H9 (cell line): ENCODE data around the gene KLK3. TPM values are rescaled to one million over a fixed set of nuclear protein-coding genes. Genes with fewer than 3 reads are reported as not detected.

Experiments
- DNase-seq: peaks from one replicate; pipeline ENCODE4 v3.0.0-alpha.2; 2017
- H2AFZ ChIP-seq: one replicate; pipeline ENCODE4 v1.6.1; 2013; ENCODE audit warnings: mild to moderate bottlenecking, low read length, control low read depth, moderate library complexity
- H2AK5ac ChIP-seq: 2 replicates; pipeline ENCODE4 v1.6.1; 2013; ENCODE audit warnings: low read length, control low read depth, mixed read lengths; ENCODE audit not compliant: insufficient read length
- H2BK120ac ChIP-seq: one replicate; pipeline ENCODE4 v1.6.1; 2013; ENCODE audit warnings: low read depth, mild to moderate bottlenecking, low read length, control low read depth, inconsistent platforms; ENCODE audit not compliant: poor library complexity, severe bottlenecking
- H2BK12ac ChIP-seq: 2 replicates; pipeline ENCODE4 v1.6.1; 2013; ENCODE audit warnings: low read length, control low read depth, mixed read lengths, low read depth; ENCODE audit not compliant: insufficient read length
- H2BK15ac ChIP-seq: 2 replicates; pipeline ENCODE4 v1.6.1; 2013; ENCODE audit warnings: low read depth, low read length, control low read depth
- H2BK20ac ChIP-seq: one replicate; pipeline ENCODE4 v1.6.1; 2013; ENCODE audit warnings: low read depth, mild to moderate bottlenecking, low read length, control low read depth, inconsistent platforms; ENCODE audit not compliant: poor library complexity, severe bottlenecking
- H2BK5ac ChIP-seq: 2 replicates; pipeline ENCODE4 v1.6.1; 2013; ENCODE audit warnings: low read length, control low read depth, mixed read lengths; ENCODE audit not compliant: insufficient read length
- H3K14ac ChIP-seq: 2 replicates; pipeline ENCODE4 v1.6.1; 2013; ENCODE audit warnings: low read length, control low read depth; ENCODE audit not compliant: insufficient read depth
- H3K18ac ChIP-seq: 2 replicates; pipeline ENCODE4 v1.6.1; 2013; ENCODE audit warnings: low read depth, mild to moderate bottlenecking, mixed read lengths, low read length, control low read depth; ENCODE audit not compliant: insufficient read length
- H3K23ac ChIP-seq: 2 replicates; pipeline ENCODE4 v1.6.1; 2013; ENCODE audit warnings: low read length, control low read depth, mixed read lengths, low read depth; ENCODE audit not compliant: insufficient read length
- H3K23me2 ChIP-seq: 2 replicates; pipeline ENCODE4 v1.6.1; 2013; ENCODE audit warnings: low read depth, mild to moderate bottlenecking, mixed read lengths, low read length, control low read depth; ENCODE audit not compliant: insufficient read length, poor library complexity, severe bottlenecking
- H3K27ac ChIP-seq: 2 replicates; pipeline ENCODE4 v1.5.1; 2013; ENCODE audit warnings: low read length, control low read depth, mixed read lengths, low read depth; ENCODE audit not compliant: insufficient read length
- H3K27me3 ChIP-seq: 2 replicates; pipeline ENCODE4 v1.6.1; 2013; ENCODE audit warnings: low read length, control low read depth, inconsistent platforms; ENCODE audit not compliant: insufficient read depth
- H3K4ac ChIP-seq: 2 replicates; pipeline ENCODE4 v1.6.1; 2013; ENCODE audit warnings: low read depth, mild to moderate bottlenecking, control low read depth, inconsistent platforms, low read length, moderate library complexity
- H3K4me1 ChIP-seq: 2 replicates; pipeline ENCODE4 v1.6.1; 2013; ENCODE audit warnings: low read length, control low read depth, inconsistent platforms; ENCODE audit not compliant: insufficient read depth
- H3K4me2 ChIP-seq: 2 replicates; pipeline ENCODE4 v1.6.1; 2013; ENCODE audit warnings: low read length, control low read depth, mixed read lengths; ENCODE audit not compliant: insufficient read length, insufficient read depth
- H3K56ac ChIP-seq: 2 replicates; pipeline ENCODE4 v1.6.1; 2013; ENCODE audit warnings: low read depth, mild to moderate bottlenecking, mixed read lengths, low read length, control low read depth; ENCODE audit not compliant: insufficient read length
- H3K79me1 ChIP-seq: 2 replicates; pipeline ENCODE4 v1.6.1; 2013; ENCODE audit warnings: low read depth, mild to moderate bottlenecking, moderate library complexity, low read length, control low read depth, inconsistent platforms; ENCODE audit not compliant: insufficient read depth, poor library complexity, severe bottlenecking
- H3K79me2 ChIP-seq: 2 replicates; pipeline ENCODE4 v1.6.1; 2013; ENCODE audit warnings: low read length, control low read depth, inconsistent platforms; ENCODE audit not compliant: insufficient read depth
- H3K9ac ChIP-seq: 2 replicates; pipeline ENCODE4 v1.6.1; 2013; ENCODE audit warnings: low read length, control low read depth, mixed read lengths; ENCODE audit not compliant: insufficient read length; ENCODE audit errors: extremely low read depth
- H3K9me3 ChIP-seq: one replicate; pipeline ENCODE4 v1.6.1; 2013; ENCODE audit warnings: low read depth, low read length, inconsistent platforms; ENCODE audit not compliant: control insufficient read depth
- H3T11ph ChIP-seq: one replicate; pipeline ENCODE4 v1.6.1; 2013; ENCODE audit warnings: mild to moderate bottlenecking, low read length, control low read depth, inconsistent platforms
- H4K20me1 ChIP-seq: one replicate; pipeline ENCODE4 v1.6.1; 2013; ENCODE audit not compliant: control insufficient read depth, insufficient read length, insufficient read depth
- H4K5ac ChIP-seq: 2 replicates; pipeline ENCODE4 v1.6.1; 2013; ENCODE audit warnings: low read depth, mild to moderate bottlenecking, mixed read lengths, low read length, control low read depth; ENCODE audit not compliant: insufficient read length
- H4K8ac ChIP-seq: replicated peaks from 2 replicates; pipeline ENCODE4 v1.6.1; 2013; ENCODE audit warnings: low read length, control low read depth, mixed read lengths, low read depth; ENCODE audit not compliant: insufficient read length
- H4K91ac ChIP-seq: 2 replicates; pipeline ENCODE4 v1.6.1; 2013; ENCODE audit warnings: low read depth, mild to moderate bottlenecking, moderate library complexity, mixed read lengths, low read length, control low read depth; ENCODE audit not compliant: insufficient read length
- H3K27ac Mint-ChIP-seq, 3 experiments: 2 replicates in 2 of 3; 3 replicates in 1 of 3; pipeline ENCODE4 v1.8.0; 2020 to 2021; ENCODE audit warnings: mixed read lengths in 3 of 3, mild to moderate bottlenecking in 1 of 3, moderate library complexity in 1 of 3
- H3K27me3 Mint-ChIP-seq: 2 replicates; pipeline ENCODE4 v1.8.0; 2021; ENCODE audit warnings: low read depth, mild to moderate bottlenecking, moderate library complexity, mixed read lengths
- H3K36me3 Mint-ChIP-seq, 3 experiments: 2 replicates in 2 of 3; 3 replicates in 1 of 3; pipeline ENCODE4 v1.8.0; 2020 to 2021; ENCODE audit warnings: low read depth in 3 of 3, mixed read lengths in 3 of 3; ENCODE audit not compliant: insufficient read depth in 1 of 3
- H3K4me1 Mint-ChIP-seq, 2 experiments: 2 replicates each; pipeline ENCODE4 v1.8.0; 2020; ENCODE audit warnings: mixed read lengths in 2 of 2
- H3K4me3 Mint-ChIP-seq, 2 experiments: 2 replicates in 1 of 2; 3 replicates in 1 of 2; pipeline ENCODE4 v1.8.0; 2020 to 2021; ENCODE audit warnings: mild to moderate bottlenecking in 2 of 2, mixed read lengths in 2 of 2, moderate library complexity in 1 of 2
- H3K9me3 Mint-ChIP-seq, 2 experiments: 2 replicates in 1 of 2; 3 replicates in 1 of 2; pipeline ENCODE4 v1.8.0; 2020; ENCODE audit warnings: mild to moderate bottlenecking in 2 of 2, mixed read lengths in 2 of 2, moderate library complexity in 1 of 2
- WGBS: extraction: QIAGEN DNeasy Blood & Tissue Kit; methylation state at CpG from one replicate; pipeline ENCODE4 v1.1.7; 2013; ENCODE audit warnings: missing lambda C conversion rate, low lambda C conversion rate, mixed read lengths; ENCODE audit not compliant: insufficient read length; ENCODE audit errors: extremely low coverage; 5-methylcytosine and 5-hydroxymethylcytosine counted together
- total RNA-seq: library from RNA; stranded (reverse); gene quantifications from 2 replicates; pipeline ENCODE4 v1.2.1, GENCODE V29; 2021
- TF ChIP-seq, protein P1 (sequence below): fragments of 200-600 bp; sonication (generic); conservative IDR thresholded peaks from 3 replicates; pipeline ENCODE4 v1.8.0; 2021; ENCODE audit warnings: antibody characterized with exemption, mild to moderate bottlenecking

The KLK3 gene
- total RNA-seq, 1 experiment from 2014 or later = not detected

GRCh38 chr19:50861496-50862286, 7.0 kb downstream of the KLK3 start:
- no peak overlapping the region; a peak in 1 of 7 replicates for H3K27ac Mint-ChIP-seq
- Histone ChIP-seq H2BK12ac (no peak overlapping the region), H3K4me2 (no peak overlapping the region), H4K8ac (no peak overlapping the region), H3T11ph (no peak overlapping the region), H3K27ac (no peak overlapping the region), H3K27me3 (no peaks in the 10 kb centered on the region), H4K91ac (no peak overlapping the region), H3K4me1 (peaks cover 8% of the 10 kb centered on the region; the same call in 1 of the 2 replicates), H3K23ac (no peak overlapping the region), H3K4ac (no peak overlapping the region), H3K9ac (no peak overlapping the region), H2BK120ac (no peak overlapping the region), H3K56ac (no peak overlapping the region), H2AFZ (no peak overlapping the region), H2BK15ac (no peak overlapping the region), H4K5ac (no peak overlapping the region), H2AK5ac (no peak overlapping the region), H3K79me2 (no peaks in the 10 kb centered on the region), H4K20me1 (no peaks in the 10 kb centered on the region), H3K79me1 (no peaks in the 10 kb centered on the region), H3K18ac (no peak overlapping the region), H3K14ac (no peak overlapping the region), H3K9me3 (no peaks in the 10 kb centered on the region), H2BK20ac (no peak overlapping the region), H2BK5ac (no peak overlapping the region), H3K23me2 (no peaks in the 10 kb centered on the region)
- H3K27me3 Mint-ChIP-seq = peaks cover 72% of the 10 kb centered on the region
- no peaks in the 10 kb centered on the region; a peak in 1 of 7 replicates for H3K36me3 Mint-ChIP-seq
- H3K9me3 Mint-ChIP-seq = peaks cover 3 to 4% of the 10 kb centered on the region in 2 experiments; a peak in 2 of 5 replicates
- no CpG with 5 or more reads among the region's 7 CpGs for WGBS
- TF ChIP-seq, protein P1, sequence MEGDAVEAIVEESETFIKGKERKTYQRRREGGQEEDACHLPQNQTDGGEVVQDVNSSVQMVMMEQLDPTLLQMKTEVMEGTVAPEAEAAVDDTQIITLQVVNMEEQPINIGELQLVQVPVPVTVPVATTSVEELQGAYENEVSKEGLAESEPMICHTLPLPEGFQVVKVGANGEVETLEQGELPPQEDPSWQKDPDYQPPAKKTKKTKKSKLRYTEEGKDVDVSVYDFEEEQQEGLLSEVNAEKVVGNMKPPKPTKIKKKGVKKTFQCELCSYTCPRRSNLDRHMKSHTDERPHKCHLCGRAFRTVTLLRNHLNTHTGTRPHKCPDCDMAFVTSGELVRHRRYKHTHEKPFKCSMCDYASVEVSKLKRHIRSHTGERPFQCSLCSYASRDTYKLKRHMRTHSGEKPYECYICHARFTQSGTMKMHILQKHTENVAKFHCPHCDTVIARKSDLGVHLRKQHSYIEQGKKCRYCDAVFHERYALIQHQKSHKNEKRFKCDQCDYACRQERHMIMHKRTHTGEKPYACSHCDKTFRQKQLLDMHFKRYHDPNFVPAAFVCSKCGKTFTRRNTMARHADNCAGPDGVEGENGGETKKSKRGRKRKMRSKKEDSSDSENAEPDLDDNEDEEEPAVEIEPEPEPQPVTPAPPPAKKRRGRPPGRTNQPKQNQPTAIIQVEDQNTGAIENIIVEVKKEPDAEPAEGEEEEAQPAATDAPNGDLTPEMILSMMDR = no peak
- no peak for DNase-seq
- H3K4me3 Mint-ChIP-seq = no peak overlapping the region
- H3K4me1 Mint-ChIP-seq = peaks cover 12 to 21% of the 10 kb centered on the region in 2 experiments
